ENCODE data around the gene MPC1. TPM values are rescaled to one million over a fixed set of nuclear protein-coding genes. Genes with fewer than 3 reads are reported as not detected.
"Not testable (repeated sequence)": the region's sequence is repeated elsewhere in the genome, so short reads cannot be mapped to it uniquely, and the experiment has no call there.

The MPC1 gene
- total RNA-seq, 1 donor from 2014 or later = 55.9 TPM

GRCh38 chr6:166405386-166405785, 22.6 kb upstream of the MPC1 start:
- DNase-seq = no peak

GRCh38 chr6:166402582-166403277, 20.0 kb upstream of the MPC1 start:
- DNase-seq = no peak

GRCh38 chr6:166400649-166401250, 18.0 kb upstream of the MPC1 start:
- DNase-seq = peak; percentile 37

GRCh38 chr6:166400181-166400580, 17.4 kb upstream of the MPC1 start:
- no peak for DNase-seq

- no peak for DNase-seq
Observed at GRCh38 chr6:166398348-166398747, 15.6 kb upstream of the MPC1 start.

GRCh38 chr6:166397849-166398248, 15.1 kb upstream of the MPC1 start:
- DNase-seq = no peak

GRCh38 chr6:166395778-166396177, 13.0 kb upstream of the MPC1 start:
- no peak for DNase-seq

- no peak for DNase-seq
Observed at GRCh38 chr6:166395351-166395750, 12.6 kb upstream of the MPC1 start.

GRCh38 chr6:166394036-166394892, 11.5 kb upstream of the MPC1 start:
- no peak for DNase-seq

GRCh38 chr6:166393535-166393823, 10.7 kb upstream of the MPC1 start:
- no peak for DNase-seq

GRCh38 chr6:166392755-166393534, 10.2 kb upstream of the MPC1 start:
- DNase-seq = not testable (repeated sequence)

GRCh38 chr6:166389119-166389518, 6.4 kb upstream of the MPC1 start:
- DNase-seq = no peak

- no peak for DNase-seq
Observed at GRCh38 chr6:166388290-166389004, 5.7 kb upstream of the MPC1 start.

GRCh38 chr6:166387642-166388289, 5.0 kb upstream of the MPC1 start:
- no peak for DNase-seq

- DNase-seq = not testable (repeated sequence)
Observed at GRCh38 chr6:166387098-166387497, 4.4 kb upstream of the MPC1 start.

- no peak for DNase-seq
Observed at GRCh38 chr6:166386111-166386510, 3.4 kb upstream of the MPC1 start.

GRCh38 chr6:166383802-166384363, 1.1 kb upstream of the MPC1 start:
- peak; percentile 43 for DNase-seq

GRCh38 chr6:166382500-166382932, 224 bp downstream of the MPC1 start:
- DNase-seq = no peak

GRCh38 chr6:166381733-166382499, 824 bp downstream of the MPC1 start:
- DNase-seq = peak; percentile 11

- DNase-seq = no peak
Observed at GRCh38 chr6:166381381-166381732, 1.4 kb downstream of the MPC1 start.

Data from skin of body (tissue), 2 donors.